Activated CD4-positive, alpha-beta T cell treated with anti-CD3 and anti-CD28 coated beads for 48 hours (primary cell): ENCODE measurements around the gene ZNF618.

ENCODE experiments used
- DNase-seq: peaks from one replicate; pipeline ENCODE4 v3.0.0-alpha.2; 2020

Gene ZNF618

DNA sequence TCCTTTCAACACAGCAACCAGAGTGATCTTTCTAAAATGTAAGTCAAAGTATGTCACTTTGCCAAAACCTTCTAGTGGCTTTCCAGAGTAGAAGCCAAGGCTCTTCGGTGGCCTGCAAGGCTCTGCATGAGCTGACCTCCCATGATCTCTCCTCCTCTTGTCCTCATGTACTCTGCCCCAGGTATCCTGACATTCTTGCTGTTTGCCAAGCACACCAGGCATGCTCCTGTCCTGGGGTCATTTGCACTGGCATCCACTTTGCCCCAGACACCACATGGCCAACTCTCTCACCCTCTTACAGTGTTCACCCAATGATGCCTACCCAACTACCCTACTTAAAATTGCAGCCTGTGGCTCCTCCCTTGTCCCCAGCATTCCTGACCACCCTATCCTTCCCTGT is 86.3 kb downstream of the ZNF618 start:
- no peak for DNase-seq

DNA sequence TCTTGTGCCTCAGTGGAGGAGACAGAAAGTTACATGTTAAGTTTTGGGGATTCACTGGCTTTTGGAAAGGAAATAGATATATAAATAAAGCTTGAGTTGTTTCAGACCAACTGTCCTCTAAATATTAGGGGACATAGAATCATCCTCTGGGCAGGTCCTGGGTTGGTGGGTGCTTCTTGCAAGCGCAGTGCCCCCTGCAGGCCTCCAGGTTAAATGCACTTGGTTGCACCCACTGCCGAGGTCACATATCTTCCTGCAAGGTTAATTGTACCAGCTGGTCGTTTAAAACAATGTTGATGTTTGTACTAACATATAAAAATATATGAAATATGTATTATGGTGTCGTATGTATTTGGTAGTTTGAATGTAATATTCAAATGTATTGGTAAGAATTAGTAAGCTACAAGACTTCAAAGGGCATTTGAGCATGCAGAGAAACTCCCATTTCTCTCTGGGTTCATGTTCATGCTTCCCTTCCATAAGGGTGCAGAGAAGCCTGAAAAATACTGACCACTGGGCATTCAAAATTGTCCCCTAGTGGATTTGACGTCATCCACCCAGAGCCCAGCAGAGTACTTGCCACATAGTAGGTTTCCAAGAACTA is 87.0 kb downstream of the ZNF618 start:
- DNase-seq, result peak; percentile 64

DNA sequence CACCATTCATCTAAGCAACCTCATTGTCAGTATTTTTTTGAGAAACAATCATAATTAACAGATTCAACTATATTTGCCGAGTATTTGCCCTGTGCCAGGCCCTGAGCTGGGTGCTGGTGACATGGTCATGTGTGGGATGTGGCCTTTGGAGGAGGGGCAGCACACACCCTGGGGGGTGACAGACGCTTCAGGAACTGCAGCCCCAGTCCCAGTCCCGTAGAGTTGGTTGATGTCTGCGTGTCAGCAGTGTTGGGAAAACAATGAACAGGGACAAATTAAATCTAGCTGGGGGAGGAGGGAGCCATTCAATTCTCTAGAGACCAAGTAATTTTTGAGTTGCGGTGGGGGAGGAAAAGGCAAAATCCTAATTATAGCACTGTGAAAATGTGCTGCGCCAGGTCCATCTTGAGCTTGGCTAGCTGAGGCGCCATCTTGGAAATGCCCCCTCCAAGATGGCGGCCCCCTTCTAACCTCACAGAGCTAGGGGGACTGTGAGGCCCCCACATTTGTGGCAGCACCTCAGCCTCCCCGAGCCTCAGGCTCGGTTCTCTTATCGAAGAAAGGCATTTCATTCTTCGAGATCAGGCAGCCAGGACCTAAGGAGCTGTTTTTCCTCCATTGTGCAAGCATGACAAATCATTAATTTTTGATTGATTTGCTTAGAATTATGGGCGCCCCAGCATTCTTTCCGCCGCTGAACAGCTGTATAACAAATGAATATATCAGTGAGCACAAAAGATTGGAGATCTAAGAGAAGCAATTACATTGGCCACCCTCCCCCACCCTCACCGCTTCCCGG is 87.8 kb downstream of the ZNF618 start:
- no peak for DNase-seq

DNA sequence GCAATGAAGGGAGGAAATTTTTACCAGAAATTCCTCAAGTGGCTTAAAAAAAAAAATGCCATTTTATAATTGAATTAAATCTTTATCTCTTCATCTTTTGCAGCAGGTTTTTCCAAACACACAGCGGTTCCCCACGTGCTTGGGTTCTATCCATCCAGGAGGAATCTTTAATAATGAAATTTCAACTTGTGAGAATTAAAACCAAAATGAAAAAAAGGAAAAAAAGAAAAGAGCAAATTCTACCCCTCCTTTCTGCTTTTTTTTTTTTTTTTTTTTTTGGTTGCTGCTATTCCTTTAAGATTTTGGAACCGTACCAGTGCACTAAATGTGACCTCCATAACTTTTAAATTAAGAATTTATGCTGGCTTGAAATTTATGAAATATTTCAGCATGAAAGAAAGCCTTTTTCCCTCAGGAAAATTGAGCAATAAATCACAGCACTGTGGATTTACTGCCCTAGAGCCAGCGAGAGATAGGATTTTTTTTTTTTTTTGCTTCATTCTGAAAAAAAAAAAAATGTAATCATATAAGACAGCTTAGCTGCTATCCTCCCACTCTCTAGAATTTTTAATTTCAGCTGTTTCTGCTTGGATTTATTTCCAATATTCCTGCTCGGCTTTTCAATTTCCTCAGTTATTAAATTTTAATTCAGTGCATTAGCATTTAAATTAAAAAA is 88.5 kb downstream of the ZNF618 start:
- DNase-seq, result no peak

DNA sequence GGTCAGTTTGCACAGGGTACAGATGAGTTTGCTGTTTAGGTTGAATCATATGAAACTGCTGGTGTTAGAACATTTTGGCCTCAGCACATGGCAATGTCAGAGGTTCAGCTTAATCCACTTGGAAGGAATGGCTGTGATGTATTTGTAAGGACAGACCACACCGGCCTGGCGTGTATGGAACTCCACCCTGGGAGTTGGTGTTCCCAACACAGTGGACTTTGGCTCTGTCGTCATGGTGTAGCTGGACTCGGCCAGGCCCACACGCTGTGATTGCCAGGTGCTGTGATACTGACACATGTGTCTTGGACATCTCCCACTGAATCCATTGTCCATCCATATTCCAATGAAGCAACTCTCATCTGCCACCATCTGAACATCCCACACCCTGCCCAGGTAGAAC is 90.3 kb downstream of the ZNF618 start:
- DNase-seq, result no peak

DNA sequence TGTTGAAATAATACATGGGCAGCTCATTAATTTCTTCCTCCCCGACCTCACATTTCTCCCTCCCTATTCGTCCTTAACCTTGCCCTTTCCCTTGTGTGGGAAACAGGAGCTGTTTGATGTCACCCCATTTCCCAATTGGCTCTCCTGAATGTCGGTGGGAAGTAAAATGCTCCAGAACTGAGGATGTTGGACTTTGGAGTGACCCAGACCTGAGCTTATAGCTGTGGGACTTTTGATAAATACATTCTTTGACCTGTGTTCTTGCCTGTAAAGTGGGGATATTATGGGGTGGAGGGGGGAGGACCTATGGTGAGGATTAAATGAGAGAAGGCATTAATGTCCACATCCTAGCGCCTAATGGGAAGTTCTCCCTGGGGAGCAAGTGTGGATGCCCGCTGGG is 91.3 kb downstream of the ZNF618 start:
- no peak for DNase-seq

DNA sequence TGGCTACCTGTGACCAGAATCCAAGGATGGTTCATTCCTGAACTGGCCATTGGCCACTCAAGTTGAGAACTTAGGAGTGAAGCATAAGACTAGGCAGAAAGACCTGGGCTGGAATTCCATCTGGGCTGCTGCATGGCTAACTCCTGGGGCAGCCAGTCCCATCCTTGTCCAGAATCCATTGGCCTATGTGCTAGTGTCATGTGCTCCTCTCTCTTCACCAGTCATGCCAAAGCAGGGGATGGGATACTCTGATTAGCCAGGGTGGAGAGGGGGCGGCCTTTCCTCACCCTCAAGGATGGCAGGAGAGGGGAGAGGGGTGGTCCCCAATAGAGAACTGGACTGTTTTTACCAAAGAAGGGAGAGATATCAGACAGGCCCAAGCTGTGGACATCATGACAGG is 93.2 kb downstream of the ZNF618 start:
- no peak for DNase-seq

DNA sequence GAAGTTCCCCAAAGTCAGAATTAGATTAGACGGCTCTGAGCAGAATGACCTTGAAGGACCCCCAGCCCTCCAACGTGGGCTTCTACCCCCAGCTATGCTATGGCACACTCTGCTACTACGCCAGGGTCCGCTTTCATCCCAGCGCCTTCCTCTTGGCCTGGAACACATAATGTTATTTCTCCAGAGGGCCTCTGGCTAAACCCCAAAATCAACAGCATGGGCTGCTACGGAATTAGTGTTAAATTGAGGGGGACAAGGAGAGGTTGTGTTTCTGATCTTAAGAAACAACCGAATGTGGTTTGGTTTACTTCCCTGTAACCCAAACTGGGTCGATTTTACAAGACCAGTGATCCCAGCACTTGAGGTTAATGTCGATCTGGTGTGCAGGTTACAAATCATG is 97.1 kb downstream of the ZNF618 start:
- DNase-seq, result no peak

DNA sequence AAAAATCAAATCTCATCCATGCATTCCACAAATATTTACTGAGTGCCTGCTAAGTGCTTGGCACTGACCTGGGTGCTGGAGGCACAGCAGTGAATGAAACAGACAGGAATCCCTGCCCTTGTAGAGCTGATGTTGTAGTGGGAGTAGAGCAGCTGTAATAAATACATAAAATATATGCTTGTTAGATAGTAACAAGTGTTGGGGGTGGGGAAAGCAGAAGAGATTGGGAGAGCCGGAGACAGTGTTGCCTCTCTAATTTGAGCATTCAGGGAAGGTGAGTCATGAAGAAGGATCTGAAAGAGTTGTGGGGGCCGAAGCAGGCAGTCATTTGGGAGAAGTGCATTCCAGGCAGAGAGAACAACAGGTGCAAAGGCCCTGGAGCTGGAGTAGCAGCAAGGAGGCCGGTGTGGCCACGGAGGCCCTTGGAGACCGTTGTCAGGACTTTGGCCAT is 97.9 kb downstream of the ZNF618 start:
- DNase-seq, result no peak

DNA sequence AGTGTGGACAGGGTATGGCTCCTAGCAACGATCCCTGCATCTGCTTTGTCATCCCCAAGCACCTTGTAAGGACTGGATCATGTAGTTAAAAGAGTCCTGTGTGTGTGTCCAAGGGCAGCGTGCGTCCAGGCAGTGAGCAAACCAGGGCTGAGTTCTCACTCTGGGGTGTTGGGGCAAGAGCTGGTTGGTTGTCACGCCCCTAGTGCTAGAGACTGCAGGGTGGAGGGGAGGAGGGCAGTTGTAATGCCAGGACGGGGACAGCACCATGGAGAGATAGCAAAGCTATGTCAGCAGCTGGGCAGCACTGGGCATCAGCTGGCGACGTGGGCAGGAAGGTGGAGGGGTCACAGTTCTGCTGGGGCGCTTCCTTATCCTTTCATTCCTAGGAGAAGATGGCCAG is 100.8 kb downstream of the ZNF618 start:
- DNase-seq, result no peak

DNA sequence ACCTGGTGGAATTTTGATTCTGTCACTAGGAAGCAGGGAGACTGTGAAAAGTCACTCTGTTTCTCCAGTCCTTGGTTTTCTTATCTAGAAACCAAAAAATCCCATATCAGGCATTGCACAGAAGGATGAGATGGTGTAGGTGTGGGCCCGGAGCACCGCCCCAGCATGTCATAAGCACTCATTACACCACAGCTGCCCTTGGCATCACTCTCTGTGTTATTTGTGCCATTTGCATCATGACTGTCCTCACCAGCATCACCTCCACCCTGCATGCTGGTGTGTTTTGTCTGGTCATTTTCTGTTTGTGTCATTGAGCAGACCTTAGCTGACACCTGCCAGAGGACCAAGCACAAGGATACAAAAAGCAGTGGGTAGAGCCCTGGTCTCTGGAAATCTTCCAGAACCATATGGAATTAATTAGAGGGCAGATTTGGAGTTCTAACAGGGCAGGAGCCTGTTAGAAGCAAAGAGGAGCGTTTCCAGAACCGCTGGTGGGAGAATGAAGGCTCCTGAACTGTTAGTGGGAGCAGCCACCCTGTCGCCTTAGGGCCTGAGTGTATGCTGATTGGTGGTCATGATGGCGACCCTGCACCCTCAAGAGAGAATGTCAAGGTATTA is 102.7 kb downstream of the ZNF618 start:
- no peak for DNase-seq

DNA sequence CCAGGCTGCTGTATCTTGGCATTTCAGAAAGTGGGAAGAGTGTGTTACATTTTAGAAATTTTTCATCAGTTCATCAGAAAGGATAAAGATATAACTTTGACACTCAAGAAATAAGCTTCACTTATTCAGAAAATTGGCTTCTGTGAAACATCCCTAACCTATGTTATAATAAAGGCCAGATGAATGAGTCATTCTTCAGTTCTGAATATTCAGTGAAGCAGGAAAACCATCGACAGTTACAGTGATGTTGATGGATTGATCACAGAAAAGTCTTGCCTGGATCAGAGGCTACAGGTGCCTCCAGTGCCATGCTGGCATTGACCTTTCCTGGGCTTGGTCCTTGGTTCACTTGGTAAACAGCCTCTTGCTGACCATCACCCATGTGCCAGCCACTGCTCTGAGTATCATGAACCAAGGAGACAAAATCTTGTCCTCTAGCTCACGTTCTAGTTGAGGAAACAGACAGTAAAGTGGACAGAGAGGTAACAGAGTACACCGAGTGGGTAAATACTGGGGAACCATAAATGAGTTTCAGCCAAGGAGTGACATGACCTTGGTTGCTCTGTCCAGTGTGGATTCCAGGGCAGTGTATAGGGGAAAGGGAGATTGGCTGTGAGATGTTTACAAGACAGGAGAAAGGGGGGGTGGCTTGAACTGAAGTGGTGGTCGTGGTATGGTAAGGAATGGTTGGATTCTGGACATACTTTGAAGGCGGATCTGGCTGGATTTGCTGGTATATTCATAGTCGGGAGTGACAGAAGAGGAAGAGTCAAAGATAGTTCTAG is 103.4 kb downstream of the ZNF618 start:
- no peak for DNase-seq

DNA sequence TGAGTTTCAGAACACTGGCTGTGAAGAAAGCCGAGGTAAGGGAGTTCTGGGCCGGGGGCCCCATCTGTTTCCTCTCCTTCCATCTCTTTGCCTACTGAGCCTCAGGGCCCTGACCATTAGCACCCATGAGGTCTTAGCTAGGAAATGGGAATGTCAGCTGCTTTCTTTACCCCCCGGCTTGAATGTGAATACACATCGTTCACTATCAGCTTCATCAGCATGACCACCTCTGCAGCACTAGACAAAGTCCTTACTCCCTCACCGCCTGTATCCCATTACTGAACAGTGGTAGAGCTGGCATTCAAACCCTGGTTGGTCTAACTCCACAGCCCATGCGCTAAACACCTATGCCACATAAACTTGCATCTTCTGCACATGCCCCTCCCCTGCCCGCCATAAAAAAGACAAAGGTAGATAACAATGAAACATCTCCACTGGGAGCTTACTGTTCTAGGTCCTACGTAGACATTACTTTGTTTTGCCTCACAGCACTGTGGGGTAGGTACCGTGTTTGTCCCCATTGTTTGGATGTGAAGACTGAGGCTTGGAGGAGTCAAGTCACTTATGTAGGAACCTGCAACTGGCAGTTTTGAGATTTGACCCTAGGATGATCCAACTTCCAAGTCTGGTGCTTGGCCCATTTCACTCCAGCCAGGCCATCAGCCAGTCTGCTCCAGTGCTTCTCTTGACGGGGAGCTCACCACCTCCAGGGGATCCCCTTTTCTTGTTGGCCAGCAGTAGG is 108.7 kb downstream of the ZNF618 start:
- DNase-seq, result no peak

DNA sequence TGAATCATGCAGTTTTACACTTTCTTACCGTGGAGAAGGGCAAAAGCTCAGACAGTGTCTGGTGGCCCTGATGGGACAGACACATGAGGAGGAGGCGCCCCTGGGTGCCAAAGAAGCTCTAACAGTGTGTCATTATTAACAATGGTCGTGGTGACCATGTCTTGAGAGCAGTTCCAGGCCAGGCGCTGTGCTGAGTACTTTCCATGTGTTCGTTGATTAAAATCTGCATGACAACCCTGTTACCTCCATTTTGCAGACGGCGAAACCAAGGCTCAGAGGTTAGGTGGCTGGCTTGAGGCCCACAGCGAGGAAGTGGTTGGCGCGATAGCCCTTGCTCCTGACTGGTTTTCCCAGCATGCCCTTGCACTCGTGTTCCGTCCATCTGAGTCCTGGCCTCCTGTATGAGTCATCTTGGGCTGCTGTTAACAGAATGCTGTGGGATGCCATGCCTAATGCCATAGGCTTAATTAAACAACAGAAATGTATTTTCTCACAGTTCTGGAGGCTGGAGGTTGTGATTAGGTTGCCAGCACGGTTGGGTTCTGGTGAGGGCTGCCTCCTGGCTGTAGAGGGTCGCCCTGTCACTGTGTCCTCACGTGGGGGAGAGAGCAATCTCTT is 110.0 kb downstream of the ZNF618 start:
- DNase-seq, result no peak

DNA sequence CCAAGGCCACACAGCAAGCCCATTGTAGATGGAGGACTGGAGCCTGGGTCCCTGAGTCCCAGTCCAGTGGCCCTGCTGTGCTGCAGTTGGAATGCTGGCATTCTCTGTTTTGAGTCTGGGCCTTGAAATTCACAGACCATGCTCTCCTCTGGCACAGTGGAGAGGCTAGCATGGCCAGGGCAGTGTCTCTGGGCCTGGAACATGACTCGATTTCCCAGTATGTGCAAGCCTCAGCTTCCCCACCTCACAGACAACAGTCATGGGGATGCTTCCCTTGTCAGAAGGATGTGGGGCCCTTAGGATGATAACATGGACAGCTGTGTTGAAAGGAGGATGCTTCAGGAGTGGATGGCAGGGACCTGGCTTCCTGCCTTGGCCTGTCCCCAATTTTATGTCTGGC is 110.8 kb downstream of the ZNF618 start:
- DNase-seq, result no peak

DNA sequence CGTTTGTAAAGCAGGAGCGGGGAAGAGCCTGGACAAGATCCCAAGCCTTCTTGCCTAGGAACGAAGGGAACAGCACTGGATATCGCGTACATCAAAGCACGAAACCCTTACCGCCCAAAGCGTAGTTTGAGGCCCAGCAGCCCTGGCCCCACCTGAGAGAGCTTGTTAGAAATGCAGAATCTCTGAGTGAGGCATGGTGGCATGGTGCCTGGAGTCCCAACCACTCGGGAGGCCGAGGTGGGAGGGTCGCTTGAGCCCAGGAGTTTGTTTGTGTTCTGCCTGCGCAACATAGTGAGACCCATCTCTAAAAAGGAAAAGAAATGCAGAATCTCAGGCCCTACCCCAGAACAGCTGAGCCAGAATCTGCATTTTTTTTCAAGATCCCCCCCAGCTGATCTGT is 111.4 kb downstream of the ZNF618 start:
- no peak for DNase-seq

DNA sequence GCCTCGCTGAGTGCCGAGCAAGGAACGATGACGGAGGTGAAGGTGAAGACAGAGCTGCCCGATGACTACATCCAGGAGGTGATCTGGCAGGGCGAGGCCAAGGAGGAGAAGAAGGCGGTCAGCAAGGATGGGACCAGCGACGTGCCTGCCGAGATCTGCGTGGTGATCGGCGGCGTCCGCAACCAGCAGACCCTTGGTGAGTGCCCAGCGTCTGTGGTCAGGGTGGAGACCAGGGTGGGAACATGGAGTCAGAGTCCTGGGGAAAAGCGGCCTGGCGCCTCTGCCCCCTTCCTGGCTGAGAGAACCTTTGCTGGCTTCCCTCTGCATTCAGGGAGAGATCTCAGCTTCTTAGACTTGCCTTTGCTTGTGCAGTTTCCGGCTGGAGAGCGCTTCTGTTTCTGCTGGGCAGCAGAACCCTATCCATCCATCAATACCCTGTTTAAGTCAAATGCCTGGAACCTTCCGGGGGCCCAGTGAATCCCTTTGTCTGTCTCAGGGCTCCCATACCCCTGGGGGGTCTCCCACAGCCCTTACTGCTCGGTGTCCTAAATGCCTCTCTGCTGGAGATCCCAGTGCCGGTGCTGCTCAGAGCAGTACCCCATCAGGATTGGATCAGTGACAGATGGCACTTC is 112.4 kb downstream of the ZNF618 start:
- DNase-seq, result no peak

DNA sequence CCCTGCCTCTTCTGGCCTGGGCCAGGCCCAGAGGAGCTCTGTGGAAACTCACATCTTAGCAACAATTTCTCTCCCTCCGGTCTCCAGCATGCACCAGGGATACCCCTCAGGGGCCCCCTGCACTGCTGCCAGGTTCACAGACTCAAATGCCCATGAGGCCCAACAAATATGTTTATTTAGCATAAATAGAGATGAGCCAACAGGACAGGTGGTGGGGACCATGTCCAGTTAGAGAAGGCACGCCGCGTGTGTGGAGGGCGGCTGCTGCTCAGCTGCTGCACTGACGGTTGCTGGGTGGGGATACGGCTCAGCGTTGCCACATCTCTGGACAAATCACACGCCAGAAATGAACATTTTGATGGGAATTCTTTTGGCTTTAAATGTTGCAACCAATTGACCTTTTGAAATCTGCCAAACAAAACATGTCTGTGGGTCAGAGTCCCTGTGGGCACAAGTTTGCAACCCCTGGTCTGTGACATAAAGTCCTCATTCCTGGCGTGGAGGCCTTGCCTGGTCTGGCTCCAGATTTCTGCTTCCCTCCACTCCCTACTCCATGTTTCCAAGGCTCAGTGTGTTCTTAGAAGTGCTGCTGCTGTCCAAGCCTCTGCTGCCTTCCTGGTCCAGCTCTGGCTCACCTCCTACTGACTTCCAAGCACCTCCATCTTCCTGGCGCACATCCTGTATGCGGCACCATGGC is 113.1 kb downstream of the ZNF618 start:
- no peak for DNase-seq

DNA sequence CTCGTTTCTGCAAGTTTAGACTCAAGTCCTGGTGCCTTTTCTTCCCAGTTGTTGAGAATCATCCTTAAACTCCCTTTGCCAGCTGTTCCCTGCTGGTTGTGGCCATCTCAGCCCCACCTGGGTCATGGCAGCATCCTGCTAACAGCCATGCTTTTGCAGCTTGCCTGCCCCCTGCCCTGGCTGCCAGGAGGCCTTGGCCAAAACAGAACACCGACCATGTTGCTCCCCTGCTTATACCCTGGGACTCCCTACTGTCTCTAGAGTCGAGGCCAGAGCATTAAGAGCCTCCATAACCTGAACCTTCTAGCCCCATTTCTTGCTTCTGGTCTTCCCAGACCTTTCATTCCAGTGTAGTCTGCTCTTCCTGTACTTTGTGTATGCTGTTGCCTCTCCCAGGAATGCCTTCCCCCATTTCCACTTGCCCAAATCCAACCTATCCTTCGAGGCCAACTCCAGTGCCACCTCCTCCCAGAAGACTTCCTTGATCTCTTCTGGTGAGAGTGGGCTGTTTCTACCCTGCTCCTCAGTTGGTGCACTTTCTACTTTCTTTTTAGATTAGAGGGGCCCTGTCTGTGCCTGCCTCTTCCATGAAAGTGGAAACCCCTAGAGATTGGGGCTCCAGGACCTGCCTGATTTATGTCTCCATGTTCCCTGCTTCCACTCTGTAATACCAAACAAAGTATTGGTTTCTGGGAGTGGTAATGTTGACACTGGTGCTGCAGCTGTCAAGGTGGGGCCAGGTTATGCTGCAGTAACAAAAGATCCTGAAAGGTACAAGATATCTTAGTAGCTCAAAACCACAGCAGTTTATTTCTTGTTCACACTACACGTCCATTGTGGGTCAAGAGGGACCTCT is 113.8 kb downstream of the ZNF618 start:
- no peak for DNase-seq

DNA sequence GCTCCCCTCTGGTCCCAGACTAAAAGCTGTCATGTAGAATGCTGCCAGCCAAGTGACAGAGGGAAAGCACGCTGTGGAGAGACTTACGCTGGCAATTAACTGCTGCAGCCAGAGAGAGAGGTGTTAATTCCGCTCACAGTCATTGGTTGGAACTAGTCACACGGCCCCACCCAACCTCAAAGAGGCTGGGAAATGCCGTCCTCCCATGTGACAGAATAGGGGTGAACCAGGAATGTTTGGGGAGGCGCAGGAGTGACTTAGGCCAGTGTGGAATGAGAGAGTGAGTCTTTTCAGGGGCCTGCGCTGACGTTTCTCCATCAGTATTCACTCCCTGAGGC is 114.4 kb downstream of the ZNF618 start:
- DNase-seq, result no peak
